MV-4-11 (cell line): ENCODE results near the gene CBLB.

ENCODE experiments used
- DNase-seq: peaks from one replicate; lab custom pipeline; 2025; lab: John Stamatoyannopoulos, UW

The CBLB gene

GRCh38 chr3:105688821-105689220 is 180.0 kb downstream of the CBLB start:
- DNase-seq: no peak

GRCh38 chr3:105686278-105686897 is 182.4 kb downstream of the CBLB start:
- peak; percentile 2 for DNase-seq

GRCh38 chr3:105679951-105680350 is 188.9 kb downstream of the CBLB start:
- no peak for DNase-seq

- no peak for DNase-seq
Observed at GRCh38 chr3:105678017-105678416, 190.8 kb downstream of the CBLB start.

- no peak for DNase-seq
Observed at GRCh38 chr3:105676621-105677300, 192.1 kb downstream of the CBLB start.

GRCh38 chr3:105674437-105675065 is 194.3 kb downstream of the CBLB start:
- DNase-seq: no peak

GRCh38 chr3:105672996-105673395 is 195.8 kb downstream of the CBLB start:
- DNase-seq: no peak

GRCh38 chr3:105662306-105662705 is 206.5 kb downstream of the CBLB start:
- no peak for DNase-seq

GRCh38 chr3:105661461-105661860 is 207.4 kb downstream of the CBLB start:
- DNase-seq: no peak

GRCh38 chr3:105656651-105657504 is 211.9 kb downstream of the CBLB start:
- DNase-seq: no peak

- no peak for DNase-seq
Observed at GRCh38 chr3:105653868-105654267, 214.9 kb downstream of the CBLB start.

- DNase-seq: no peak
Observed at GRCh38 chr3:105653166-105653565, 215.6 kb downstream of the CBLB start.

- peak; percentile 66 for DNase-seq
Observed at GRCh38 chr3:105649480-105649879, 219.3 kb downstream of the CBLB start.

GRCh38 chr3:105647047-105647446 is 221.8 kb downstream of the CBLB start:
- DNase-seq: peak; percentile 89

- DNase-seq: no peak
Observed at GRCh38 chr3:105639131-105639530, 229.7 kb downstream of the CBLB start.

- DNase-seq: no peak
Observed at GRCh38 chr3:105634708-105635107, 234.1 kb downstream of the CBLB start.

- DNase-seq: no peak
Observed at GRCh38 chr3:105629718-105630117, 239.1 kb downstream of the CBLB start.

GRCh38 chr3:105626739-105627138 is 242.1 kb downstream of the CBLB start:
- DNase-seq: peak; percentile 99

GRCh38 chr3:105622169-105622568 is 246.6 kb downstream of the CBLB start:
- DNase-seq: peak; percentile 7

- DNase-seq: no peak
Observed at GRCh38 chr3:105620236-105620635, 248.6 kb downstream of the CBLB start.

GRCh38 chr3:105619651-105620050 is 249.2 kb downstream of the CBLB start:
- DNase-seq: no peak

GRCh38 chr3:105618556-105618955 is 250.3 kb downstream of the CBLB start:
- DNase-seq: no peak
